Activated effector memory CD4-positive, alpha-beta T cell treated with Interleukin-2 at 50 U/mL for 16 hours (primary cell): ENCODE measurements around the gene SEMA3G.

Experiments
- DNase-seq: peaks from one replicate; pipeline ENCODE4 v3.0.0-alpha.2; 2020

SEMA3G gene

GRCh38 chr3:52444860-52445793 is at the start of gene SEMA3G:
TSS of gene SEMA3G (minus strand) at chr3:52445103. CDS start at chr3:52445027, 76 bp downstream.
- peak; percentile 66 for DNase-seq

GRCh38 chr3:52494445-52494844 is 49.5 kb upstream of the SEMA3G start:
- no peak for DNase-seq

GRCh38 chr3:52493232-52494017 is 48.5 kb upstream of the SEMA3G start:
- DNase-seq, result no peak

- DNase-seq, result no peak
Measured at GRCh38 chr3:52492059-52492458, 47.2 kb upstream of the SEMA3G start.

- DNase-seq, result no peak
Measured at GRCh38 chr3:52490939-52491526, 46.1 kb upstream of the SEMA3G start.

GRCh38 chr3:52490035-52490938 is 45.4 kb upstream of the SEMA3G start:
- DNase-seq, result no peak

GRCh38 chr3:52489453-52489852 is 44.5 kb upstream of the SEMA3G start:
- DNase-seq, result no peak

- DNase-seq, result no peak
Measured at GRCh38 chr3:52488746-52489145, 43.8 kb upstream of the SEMA3G start.

- DNase-seq, result no peak
Measured at GRCh38 chr3:52487788-52488691, 43.1 kb upstream of the SEMA3G start.

GRCh38 chr3:52487050-52487787 is 42.3 kb upstream of the SEMA3G start:
- no peak for DNase-seq

- DNase-seq, result no peak
Measured at GRCh38 chr3:52484680-52485461, 40.0 kb upstream of the SEMA3G start.

- no peak for DNase-seq
Measured at GRCh38 chr3:52483577-52484381, 38.9 kb upstream of the SEMA3G start.

- no peak for DNase-seq
Measured at GRCh38 chr3:52483081-52483480, 38.2 kb upstream of the SEMA3G start.

GRCh38 chr3:52481819-52482521 is 37.1 kb upstream of the SEMA3G start:
- DNase-seq, result no peak

GRCh38 chr3:52480768-52481715 is 36.1 kb upstream of the SEMA3G start:
- DNase-seq, result no peak

- DNase-seq, result no peak
Measured at GRCh38 chr3:52479877-52480575, 35.1 kb upstream of the SEMA3G start.
